Fibroblast of lung (primary cell): ENCODE data around the gene C2orf76.

Source experiments
- EZH2 ChIP-seq: IDR thresholded peaks from 2 replicates; pipeline ENCODE4 v1.5.1; 2012; ENCODE audit warnings: low read length, control low read depth, mild to moderate bottlenecking; ENCODE audit errors: missing control alignments
- TF ChIP-seq, protein P1 (sequence below), 2 donors: IDR thresholded peaks in 1 of 2; conservative IDR thresholded peaks in 1 of 2; 1 replicate in 1 of 2; 2 replicates in 1 of 2; pipeline ENCODE4 v1.5.1; 2011 to 2012; ENCODE audit warnings: low read length in 2 of 2, control low read depth in 1 of 2, inconsistent platforms in 1 of 2, low read depth in 1 of 2, mild to moderate bottlenecking in 1 of 2

DNA sequence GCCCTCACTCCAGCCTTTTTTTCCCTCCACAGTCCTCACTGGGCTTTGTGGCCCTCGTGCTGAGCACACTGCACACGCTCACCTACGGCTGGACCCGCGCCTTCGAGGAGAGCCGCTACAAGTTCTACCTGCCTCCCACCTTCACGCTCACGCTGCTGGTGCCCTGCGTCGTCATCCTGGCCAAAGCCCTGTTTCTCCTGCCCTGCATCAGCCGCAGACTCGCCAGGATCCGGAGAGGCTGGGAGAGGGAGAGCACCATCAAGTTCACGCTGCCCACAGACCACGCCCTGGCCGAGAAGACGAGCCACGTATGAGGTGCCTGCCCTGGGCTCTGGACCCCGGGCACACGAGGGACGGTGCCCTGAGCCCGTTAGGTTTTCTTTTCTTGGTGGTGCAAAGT, 103.6 kb downstream of the C2orf76 start:
- TF ChIP-seq, protein P1, sequence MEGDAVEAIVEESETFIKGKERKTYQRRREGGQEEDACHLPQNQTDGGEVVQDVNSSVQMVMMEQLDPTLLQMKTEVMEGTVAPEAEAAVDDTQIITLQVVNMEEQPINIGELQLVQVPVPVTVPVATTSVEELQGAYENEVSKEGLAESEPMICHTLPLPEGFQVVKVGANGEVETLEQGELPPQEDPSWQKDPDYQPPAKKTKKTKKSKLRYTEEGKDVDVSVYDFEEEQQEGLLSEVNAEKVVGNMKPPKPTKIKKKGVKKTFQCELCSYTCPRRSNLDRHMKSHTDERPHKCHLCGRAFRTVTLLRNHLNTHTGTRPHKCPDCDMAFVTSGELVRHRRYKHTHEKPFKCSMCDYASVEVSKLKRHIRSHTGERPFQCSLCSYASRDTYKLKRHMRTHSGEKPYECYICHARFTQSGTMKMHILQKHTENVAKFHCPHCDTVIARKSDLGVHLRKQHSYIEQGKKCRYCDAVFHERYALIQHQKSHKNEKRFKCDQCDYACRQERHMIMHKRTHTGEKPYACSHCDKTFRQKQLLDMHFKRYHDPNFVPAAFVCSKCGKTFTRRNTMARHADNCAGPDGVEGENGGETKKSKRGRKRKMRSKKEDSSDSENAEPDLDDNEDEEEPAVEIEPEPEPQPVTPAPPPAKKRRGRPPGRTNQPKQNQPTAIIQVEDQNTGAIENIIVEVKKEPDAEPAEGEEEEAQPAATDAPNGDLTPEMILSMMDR (conservative IDR thresholded peaks at IDR 0.05 in 1 of 2, IDR thresholded peaks at IDR 0.05 in 1 of 2; ENCODE audit: low read depth in 1 of 2, low read length in 2 of 2), result no peak
- TF ChIP-seq EZH2, result no peak
